ENCODE measurements around the gene DLG5.

DLG5 gene

GRCh38 chr10:77963901-77964300 lies 37.3 kb upstream of the DLG5 start:
- ChIA-PET POLR2A (interaction anchor here (0.7 kb wide), 1 partner anchor 15 kb away, joined by 3 read pairs; no protein-coding TSS in a partner anchor), CTCF (interaction anchor here (1.3 to 1.9 kb wide), 3 partner anchors 8 to 117 kb away, joined by 4 to 6 read pairs (median 4); no protein-coding TSS in a partner anchor)
- DNase-seq (ENCODE audit: low read depth, low spot score): no peak
- no peak for TF ChIP-seq CTCF (IDR thresholded peaks at IDR 0.05; ENCODE audit: insufficient read depth, low read length, missing control alignments)
- no peak overlapping the region for H3K4me3 ChIP-seq (ENCODE audit: low read depth, low read length)

- ChIA-PET CTCF (no interaction called here), POLR2A (no interaction called here)
- no peak for DNase-seq (ENCODE audit: low read depth, low spot score)
- no peak overlapping the region for H3K4me3 ChIP-seq (ENCODE audit: low read depth, low read length)
- no peak for TF ChIP-seq CTCF (IDR thresholded peaks at IDR 0.05; ENCODE audit: insufficient read depth, low read length, missing control alignments)
Measured at GRCh38 chr10:77962350-77963146, 36.0 kb upstream of the DLG5 start.

DNA sequence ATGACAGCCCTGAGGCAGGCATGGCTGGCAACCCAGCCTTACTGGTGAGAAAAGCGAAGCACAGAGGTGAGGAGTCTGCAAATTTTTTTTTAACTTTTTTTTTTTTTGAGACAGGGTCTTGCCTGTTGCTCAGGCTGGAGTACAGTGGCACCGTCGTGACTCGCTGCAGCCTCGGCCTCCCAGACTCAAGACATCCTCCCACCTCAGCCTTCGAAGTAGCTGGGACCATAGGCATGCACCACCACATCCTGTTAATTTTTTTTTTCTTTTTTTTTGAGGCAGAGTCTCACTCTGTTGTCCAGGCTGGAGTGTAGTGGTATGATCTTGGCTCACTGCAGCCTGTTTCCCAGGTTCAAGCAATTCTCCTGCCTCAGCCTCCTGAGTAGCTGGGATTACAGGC lies 35.1 kb upstream of the DLG5 start:
- TF ChIP-seq CTCF (IDR thresholded peaks at IDR 0.05; ENCODE audit: insufficient read depth, low read length, missing control alignments): no peak
- H3K4me3 ChIP-seq (ENCODE audit: low read depth, low read length): no peak overlapping the region
- DNase-seq (ENCODE audit: low read depth, low spot score): no peak
- ChIA-PET POLR2A (no interaction called here), CTCF (no interaction called here)

GRCh38 chr10:77960829-77961329 lies 34.3 kb upstream of the DLG5 start:
- ChIA-PET POLR2A (no interaction called here), CTCF (no interaction called here)
- no peak for DNase-seq (ENCODE audit: low read depth, low spot score)

GRCh38 chr10:77959887-77960455 lies 33.4 kb upstream of the DLG5 start:
- DNase-seq (ENCODE audit: low read depth, low spot score): no peak
- no peak overlapping the region for H3K4me3 ChIP-seq (ENCODE audit: low read depth, low read length)
- POLR2A ChIA-PET: no interaction called here
- CTCF ChIA-PET: no interaction called here
- no peak for TF ChIP-seq CTCF (IDR thresholded peaks at IDR 0.05; ENCODE audit: insufficient read depth, low read length, missing control alignments)

More at GRCh38 chr10:77960829-77961329, 34.3 kb upstream of the DLG5 start:
- H3K4me3 ChIP-seq (ENCODE audit: low read depth, low read length): no peak overlapping the region
- TF ChIP-seq CTCF (IDR thresholded peaks at IDR 0.05; ENCODE audit: insufficient read depth, low read length, missing control alignments): no peak

DNA sequence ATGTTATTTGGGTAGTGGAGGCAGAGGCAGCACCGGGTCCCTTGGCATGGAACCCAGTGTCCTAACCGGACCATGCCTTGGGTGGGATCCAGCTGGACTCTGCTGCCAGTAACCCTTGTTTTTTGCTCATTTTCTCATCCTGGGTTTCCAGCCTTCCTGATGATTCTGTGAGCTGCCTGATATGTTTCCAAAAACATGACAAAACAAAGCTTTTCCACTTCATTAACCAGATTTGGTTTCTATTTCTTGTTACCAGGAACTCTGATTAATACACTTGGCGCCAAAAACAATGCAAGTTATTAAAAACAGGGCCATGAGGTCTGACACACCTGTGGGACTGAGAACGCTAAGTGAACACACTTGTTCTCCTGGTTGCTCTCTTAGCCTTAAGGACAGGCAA lies 32.8 kb upstream of the DLG5 start:
- POLR2A ChIA-PET: no interaction called here

More for the DNA sequence above, 32.8 kb upstream of the DLG5 start:
- DNase-seq (ENCODE audit: low read depth, low spot score): no peak
- CTCF ChIA-PET: no interaction called here
- no peak overlapping the region for H3K4me3 ChIP-seq (ENCODE audit: low read depth, low read length)
- no peak for TF ChIP-seq CTCF (IDR thresholded peaks at IDR 0.05; ENCODE audit: insufficient read depth, low read length, missing control alignments)
